Astrocyte of the cerebellum (primary cell): ENCODE results near the gene BAMBI.
"Not testable (repeated sequence)": the region's sequence is repeated elsewhere in the genome, so short reads cannot be mapped to it uniquely, and the experiment has no call there.

Experiments
- DNase-seq: peaks from one replicate; pipeline ENCODE4 v3.0.0-alpha.2; 2011; ENCODE audit warnings: low read depth
- H3K4me3 ChIP-seq: 2 replicates; pipeline ENCODE4 v1.5.1; 2011; ENCODE audit warnings: mild to moderate bottlenecking, low read depth, low read length, moderate library complexity
- in situ Hi-C: cut with HindIII; loops from 2 replicates; pipeline ENCODE4 v1.10.0; 2017; ENCODE audit warnings: low sequenced_read_pairs
- TF ChIP-seq, protein P1 (sequence below): IDR thresholded peaks from 2 replicates; pipeline ENCODE4 v1.5.1; 2012; ENCODE audit warnings: low read length, low read depth, moderate library complexity, mild to moderate bottlenecking; ENCODE audit errors: missing control alignments

BAMBI gene

GRCh38 chr10:28638392-28638791 is 38.9 kb upstream of the BAMBI start:
- in situ Hi-C loops = no loop called here
- TF ChIP-seq, protein P1, sequence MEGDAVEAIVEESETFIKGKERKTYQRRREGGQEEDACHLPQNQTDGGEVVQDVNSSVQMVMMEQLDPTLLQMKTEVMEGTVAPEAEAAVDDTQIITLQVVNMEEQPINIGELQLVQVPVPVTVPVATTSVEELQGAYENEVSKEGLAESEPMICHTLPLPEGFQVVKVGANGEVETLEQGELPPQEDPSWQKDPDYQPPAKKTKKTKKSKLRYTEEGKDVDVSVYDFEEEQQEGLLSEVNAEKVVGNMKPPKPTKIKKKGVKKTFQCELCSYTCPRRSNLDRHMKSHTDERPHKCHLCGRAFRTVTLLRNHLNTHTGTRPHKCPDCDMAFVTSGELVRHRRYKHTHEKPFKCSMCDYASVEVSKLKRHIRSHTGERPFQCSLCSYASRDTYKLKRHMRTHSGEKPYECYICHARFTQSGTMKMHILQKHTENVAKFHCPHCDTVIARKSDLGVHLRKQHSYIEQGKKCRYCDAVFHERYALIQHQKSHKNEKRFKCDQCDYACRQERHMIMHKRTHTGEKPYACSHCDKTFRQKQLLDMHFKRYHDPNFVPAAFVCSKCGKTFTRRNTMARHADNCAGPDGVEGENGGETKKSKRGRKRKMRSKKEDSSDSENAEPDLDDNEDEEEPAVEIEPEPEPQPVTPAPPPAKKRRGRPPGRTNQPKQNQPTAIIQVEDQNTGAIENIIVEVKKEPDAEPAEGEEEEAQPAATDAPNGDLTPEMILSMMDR = no peak
- no peak for DNase-seq
- H3K4me3 ChIP-seq = no peak overlapping the region

DNA sequence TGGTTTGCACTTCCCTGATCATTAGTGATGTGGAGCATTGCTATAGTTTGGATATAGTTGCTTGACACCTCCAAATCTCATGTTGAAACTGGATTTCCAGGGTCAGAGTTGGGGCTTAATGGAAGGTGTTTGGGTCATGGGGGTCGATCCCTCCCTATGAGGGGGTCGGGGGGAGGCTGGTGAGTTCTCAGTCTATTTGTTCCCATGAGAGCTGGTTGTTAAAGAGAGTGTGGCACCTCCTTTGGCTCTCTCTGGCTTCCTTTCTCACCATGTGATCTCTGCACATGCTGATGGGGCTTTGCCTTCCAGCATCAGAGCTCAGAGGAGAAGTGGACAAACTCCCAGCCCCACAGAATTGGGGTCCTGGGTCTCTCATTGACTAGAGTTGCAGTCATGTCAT is 36.8 kb upstream of the BAMBI start:
- in situ Hi-C loops = loop anchor here (10.0 kb wide), 1 partner anchor 804 kb away; no protein-coding TSS in a partner anchor
- no peak overlapping the region for H3K4me3 ChIP-seq
- TF ChIP-seq, protein P1 = no peak
- DNase-seq = no peak

GRCh38 chr10:28644647-28645046 is 32.7 kb upstream of the BAMBI start:
- TF ChIP-seq, protein P1 = no peak
- no peak for DNase-seq
- H3K4me3 ChIP-seq = no peak overlapping the region
- in situ Hi-C loops = loop anchor here (10.0 kb wide), 1 partner anchor 800 kb away; no protein-coding TSS in a partner anchor

DNA sequence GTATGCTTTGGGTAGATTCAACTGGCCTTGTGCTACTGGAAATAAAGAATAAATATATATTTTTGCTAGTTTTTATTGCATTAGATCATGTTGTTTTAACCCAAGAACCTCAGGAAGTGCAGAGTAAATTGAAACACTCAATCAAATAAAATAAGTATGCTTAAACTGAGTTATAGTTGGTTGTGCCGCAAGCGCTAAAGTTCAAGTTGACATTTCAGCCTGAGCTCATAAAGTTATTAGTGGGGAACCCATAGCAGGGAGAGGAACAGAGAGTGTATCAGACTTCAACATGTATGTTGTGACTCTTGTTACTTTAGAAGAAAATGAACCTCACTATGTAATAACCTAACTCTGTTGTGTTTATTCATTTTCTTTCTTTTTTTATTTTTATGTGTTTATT is 25.2 kb upstream of the BAMBI start:
- H3K4me3 ChIP-seq = no peak overlapping the region
- TF ChIP-seq, protein P1 = no peak
- in situ Hi-C loops = no loop called here
- DNase-seq = no peak

GRCh38 chr10:28652703-28653102 is 24.6 kb upstream of the BAMBI start:
- in situ Hi-C loops = no loop called here
- DNase-seq = no peak
- H3K4me3 ChIP-seq = no peak overlapping the region
- TF ChIP-seq, protein P1 = no peak

DNA sequence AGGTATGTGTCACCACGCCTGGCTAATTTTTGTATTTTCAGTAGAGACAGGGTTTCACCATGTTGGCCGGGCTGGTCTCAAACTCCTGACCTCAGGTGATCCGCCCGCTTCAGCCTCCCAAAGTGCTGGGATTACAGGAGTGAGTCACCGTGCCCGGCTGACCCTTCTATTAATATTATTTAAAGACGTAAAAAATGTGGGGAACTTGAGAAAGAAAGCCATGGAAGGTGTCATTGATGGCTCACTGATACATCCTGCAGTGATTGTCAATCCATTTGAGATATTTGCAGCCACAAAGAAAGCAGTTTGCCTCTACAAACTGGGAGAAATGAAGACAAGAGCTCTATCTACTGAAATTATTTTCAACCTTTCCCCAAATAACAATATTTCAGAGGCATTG is 18.5 kb upstream of the BAMBI start:
- in situ Hi-C loops, DNase-seq, H3K4me3 ChIP-seq: not testable (repeated sequence)

- TF ChIP-seq, protein P1 = no peak
- H3K4me3 ChIP-seq = no peak overlapping the region
- DNase-seq = peak; percentile 45
- in situ Hi-C loops = no loop called here
These were observed 16.3 kb upstream of the BAMBI start for GRCh38 chr10:28661035-28661434.
